HG02763 (cell line): ENCODE data around the gene GRID1.

Experiments
- ATAC-seq: cut with Tn5 transposase; IDR thresholded peaks from one replicate; pipeline ENCODE4 v1.9.1; 2021; ENCODE audit warnings: mild to moderate bottlenecking, moderate library complexity; ENCODE audit not compliant: unreplicated experiment

GRID1 gene

GRCh38 chr10:86366033-86366901, at the start of gene GRID1:
TSS of gene GRID1 (minus strand) at chr10:86366795.
- ATAC-seq: peak; percentile 37

- ATAC-seq: no peak
Observed at GRCh38 chr10:86415583-86415982, 49.0 kb upstream of the GRID1 start.

GRCh38 chr10:86415116-86415515, 48.5 kb upstream of the GRID1 start:
- no peak for ATAC-seq

GRCh38 chr10:86413046-86413728, 46.6 kb upstream of the GRID1 start:
- ATAC-seq: peak; percentile 64

GRCh38 chr10:86411852-86412560, 45.4 kb upstream of the GRID1 start:
- ATAC-seq: no peak

- ATAC-seq: peak; percentile 49
Observed at GRCh38 chr10:86411281-86411841, 44.8 kb upstream of the GRID1 start.

- no peak for ATAC-seq
Observed at GRCh38 chr10:86410542-86411124, 44.0 kb upstream of the GRID1 start.

- no peak for ATAC-seq
Observed at GRCh38 chr10:86409183-86409582, 42.6 kb upstream of the GRID1 start.

GRCh38 chr10:86403183-86403797, 36.7 kb upstream of the GRID1 start:
- ATAC-seq: no peak

- no peak for ATAC-seq
Observed at GRCh38 chr10:86402283-86402941, 35.8 kb upstream of the GRID1 start.

GRCh38 chr10:86401588-86402282, 35.1 kb upstream of the GRID1 start:
- ATAC-seq: no peak

- peak; percentile 40 for ATAC-seq
Observed at GRCh38 chr10:86400705-86401587, 34.4 kb upstream of the GRID1 start.

- ATAC-seq: peak; percentile 83
Observed at GRCh38 chr10:86399879-86400704, 33.5 kb upstream of the GRID1 start.

- ATAC-seq: no peak
Observed at GRCh38 chr10:86399514-86399878, 32.9 kb upstream of the GRID1 start.

- no peak for ATAC-seq
Observed at GRCh38 chr10:86397120-86397519, 30.5 kb upstream of the GRID1 start.

- no peak for ATAC-seq
Observed at GRCh38 chr10:86393862-86394455, 27.4 kb upstream of the GRID1 start.

- ATAC-seq: no peak
Observed at GRCh38 chr10:86393362-86393761, 26.8 kb upstream of the GRID1 start.
